OCI-LY1 (cell line): ENCODE data around the gene ZBTB43.

Experiments
- H2AFZ ChIP-seq: fragments of 200-600 bp; sonication (generic), shearing (Covaris generic); 2 replicates; pipeline ENCODE4 v1.6.0; 2014; ENCODE audit warnings: antibody characterized with exemption, mild to moderate bottlenecking, low read length
- H3F3A ChIP-seq: fragments of 200-600 bp; sonication (generic), shearing (Covaris generic); 2 replicates; pipeline ENCODE4 v1.6.0; 2014; ENCODE audit warnings: mild to moderate bottlenecking, antibody characterized with exemption, low read length, moderate library complexity; ENCODE audit not compliant: insufficient read depth
- H3K27ac ChIP-seq: fragments of 200-600 bp; sonication (generic); 2 replicates; pipeline ENCODE4 v1.5.1; 2014; ENCODE audit warnings: low read length, mixed run types, mild to moderate bottlenecking, low read depth; ENCODE audit not compliant: poor library complexity, severe bottlenecking
- H3K27me3 ChIP-seq: fragments of 200-600 bp; sonication (generic); 2 replicates; pipeline ENCODE4 v1.6.0; 2014; ENCODE audit warnings: antibody characterized with exemption, mild to moderate bottlenecking, low read length, moderate library complexity; ENCODE audit not compliant: insufficient read depth
- H3K36me3 ChIP-seq: fragments of 200-600 bp; sonication (generic); 2 replicates; pipeline ENCODE4 v1.6.1; 2014; ENCODE audit warnings: mild to moderate bottlenecking, antibody characterized with exemption, low read length, moderate library complexity, mixed read lengths; ENCODE audit not compliant: insufficient read depth
- H3K4me1 ChIP-seq: fragments of 200-600 bp; sonication (generic); 2 replicates; pipeline ENCODE4 v1.5.1; 2014; ENCODE audit warnings: mild to moderate bottlenecking, low read length, moderate library complexity; ENCODE audit not compliant: insufficient read depth, severe bottlenecking
- H3K4me2 ChIP-seq: fragments of 200-600 bp; sonication (generic), shearing (Covaris generic); 2 replicates; pipeline ENCODE4 v1.6.1; 2014; ENCODE audit warnings: low read length
- H3K4me3 ChIP-seq: fragments of 200-600 bp; sonication (generic); 2 replicates; pipeline ENCODE4 v1.5.1; 2014; ENCODE audit warnings: low read length, low read depth, mild to moderate bottlenecking, mixed read lengths; ENCODE audit not compliant: poor library complexity, severe bottlenecking
- H3K79me2 ChIP-seq: fragments of 200-600 bp; shearing (Covaris generic); 2 replicates; pipeline ENCODE4 v1.6.1; 2016; ENCODE audit warnings: mixed run types, low read length, mixed read lengths; ENCODE audit not compliant: insufficient read depth
- H3K9ac ChIP-seq: fragments of 200-600 bp; sonication (generic), shearing (Covaris generic); 2 replicates; pipeline ENCODE4 v1.6.1; 2014; ENCODE audit warnings: mild to moderate bottlenecking, low read length, mixed read lengths
- H3K9me2 ChIP-seq: fragments of 200-600 bp; sonication (generic), shearing (Covaris generic); 2 replicates; pipeline ENCODE4 v1.6.1; 2014; ENCODE audit warnings: low read depth, mild to moderate bottlenecking, low read length, mixed read lengths
- H3K9me3 ChIP-seq: fragments of 200-600 bp; shearing (Covaris generic); 2 replicates; pipeline ENCODE4 v1.6.1; 2014; ENCODE audit warnings: low read length, mixed read lengths
- H4K20me1 ChIP-seq: fragments of 200-600 bp; sonication (generic), shearing (Covaris generic); 2 replicates; pipeline ENCODE4 v1.6.0; 2016; ENCODE audit warnings: mild to moderate bottlenecking, low read length; ENCODE audit not compliant: insufficient read depth
- CTCF ChIP-seq: fragments of 200-600 bp; sonication (generic), shearing (Covaris generic); IDR thresholded peaks from 2 replicates; pipeline ENCODE4 v1.5.1; 2017; ENCODE audit warnings: mild to moderate bottlenecking, antibody characterized with exemption, low read length, moderate library complexity, mixed read lengths
- EZH2 ChIP-seq: fragments of 200-600 bp; sonication (generic), shearing (Covaris generic); IDR thresholded peaks from 2 replicates; pipeline ENCODE4 v1.8.0; 2017; ENCODE audit warnings: borderline replicate concordance, mixed run types, mild to moderate bottlenecking, antibody characterized with exemption, low read length, moderate library complexity, mixed read lengths

The ZBTB43 gene

GRCh38 chr9:126796758-126797157 is 8.1 kb upstream of the ZBTB43 start:
- Histone ChIP-seq H3K4me1 (no peaks in the 10 kb centered on the region), H3K36me3 (no peaks in the 10 kb centered on the region), H3K9ac (no peak overlapping the region), H3F3A (no peaks in the 10 kb centered on the region), H3K27ac (no peak overlapping the region), H3K4me3 (no peak overlapping the region), H3K9me3 (no peaks in the 10 kb centered on the region), H3K27me3 (peaks cover 2% of the 10 kb centered on the region), H3K4me2 (no peak overlapping the region), H4K20me1 (no peaks in the 10 kb centered on the region), H2AFZ (no peak overlapping the region), H3K79me2 (no peaks in the 10 kb centered on the region), H3K9me2 (no peaks in the 10 kb centered on the region)
- TF ChIP-seq CTCF (no peak), EZH2 (no peak)

- Histone ChIP-seq H3K9me2 (no peaks in the 10 kb centered on the region), H4K20me1 (no peaks in the 10 kb centered on the region), H3K4me2 (no peak overlapping the region), H3K9me3 (no peaks in the 10 kb centered on the region), H3K4me3 (no peak overlapping the region), H3K79me2 (no peaks in the 10 kb centered on the region), H3K27ac (no peak overlapping the region), H3K27me3 (peaks cover 3% of the 10 kb centered on the region; the same call in 1 of the 2 replicates), H3F3A (no peaks in the 10 kb centered on the region), H3K4me1 (no peaks in the 10 kb centered on the region), H3K36me3 (no peaks in the 10 kb centered on the region), H2AFZ (no peak overlapping the region), H3K9ac (no peak overlapping the region)
- TF ChIP-seq EZH2 (no peak), CTCF (no peak)
Measured at GRCh38 chr9:126797903-126798302, 6.9 kb upstream of the ZBTB43 start.

- TF ChIP-seq CTCF: no peak
- no peak for TF ChIP-seq EZH2
- Histone ChIP-seq H4K20me1 (no peaks in the 10 kb centered on the region), H3K9me3 (no peaks in the 10 kb centered on the region), H3K27ac (no peak overlapping the region), H3K36me3 (no peaks in the 10 kb centered on the region), H3K9ac (no peak overlapping the region), H3K27me3 (peaks cover 3% of the 10 kb centered on the region; the same call in 1 of the 2 replicates), H3K4me3 (no peak overlapping the region), H3K9me2 (no peaks in the 10 kb centered on the region), H3K79me2 (no peaks in the 10 kb centered on the region), H3F3A (no peaks in the 10 kb centered on the region), H3K4me2 (no peak overlapping the region), H2AFZ (no peak overlapping the region), H3K4me1 (no peaks in the 10 kb centered on the region)
Measured at GRCh38 chr9:126799034-126799433, 5.8 kb upstream of the ZBTB43 start.
